Keratinocyte (primary cell): ENCODE results near the gene C1orf87.

Experiments used
- CTCF ChIP-seq, 3 experiments: IDR thresholded peaks in 1 of 3; conservative IDR thresholded peaks in 1 of 3; optimal IDR thresholded peaks in 1 of 3; 2 replicates in 2 of 3; 3 replicates in 1 of 3; pipeline versions ENCODE3 to v1.5.1; 2011; ENCODE audit warnings: low read length in 3 of 3, mild to moderate bottlenecking in 3 of 3, moderate library complexity in 2 of 3, control low read depth in 1 of 3, inconsistent platforms in 1 of 3; ENCODE audit not compliant: insufficient read depth in 2 of 3; ENCODE audit errors: extremely low read depth in 1 of 3
- EZH2 ChIP-seq: IDR thresholded peaks from one replicate; pipeline ENCODE4 v1.6.1; 2012; ENCODE audit warnings: inconsistent platforms, mild to moderate bottlenecking, low read length, moderate library complexity

- TF ChIP-seq CTCF (optimal IDR thresholded peaks at IDR 0.05 in 1 of 3, IDR thresholded peaks at IDR 0.05 in 1 of 3, conservative IDR thresholded peaks at IDR 0.05 in 1 of 3; ENCODE audit: extremely low read depth in 1 of 3, insufficient read depth in 2 of 3, low read length in 3 of 3), result no peak
- TF ChIP-seq EZH2, result no peak
Observed at GRCh38 chr1:60088620-60089155, 15.1 kb upstream of the C1orf87 start.
